GM18873 (cell line): ENCODE data around the gene TNFAIP8L2.
"Not testable (repeated sequence)": the region's sequence is repeated elsewhere in the genome, so short reads cannot be mapped to it uniquely, and the experiment has no call there.

ENCODE experiments used
- ATAC-seq: cut with Tn5 transposase; IDR thresholded peaks from one replicate; pipeline ENCODE4 v1.9.1; 2021; ENCODE audit warnings: mild to moderate bottlenecking, moderate library complexity, moderate number of reproducible peaks; ENCODE audit not compliant: unreplicated experiment, low FRiP score

The TNFAIP8L2 gene

DNA sequence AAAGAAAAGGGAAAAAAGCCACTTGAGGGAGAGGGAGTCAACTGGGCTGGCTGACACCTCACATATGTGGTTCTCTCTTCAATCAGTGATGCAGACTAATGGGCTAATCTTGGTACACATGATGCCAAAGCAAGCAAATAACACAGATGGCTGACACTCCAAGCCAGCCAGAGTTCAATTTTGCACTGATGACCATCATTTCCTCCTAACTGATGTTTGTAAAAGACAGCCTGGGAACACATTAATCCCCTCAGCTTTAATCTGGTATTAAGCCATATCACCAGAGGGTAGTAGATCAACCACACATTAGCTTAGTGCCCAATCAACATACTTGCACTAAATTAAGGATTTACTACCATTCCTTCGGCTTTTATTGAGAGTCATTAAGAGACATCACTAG, 30.8 kb downstream of the TNFAIP8L2 start:
- no peak for ATAC-seq

GRCh38 chr1:151188667-151189066, 32.2 kb downstream of the TNFAIP8L2 start:
- ATAC-seq = not testable (repeated sequence)

GRCh38 chr1:151189637-151190445, 33.4 kb downstream of the TNFAIP8L2 start, which contains the start of gene VPS72:
VPS72 (minus strand) TSS chr1:151190197; CDS start chr1:151190121, 76 bp downstream.
- ATAC-seq = peak; percentile 77

GRCh38 chr1:151192047-151192446, 35.6 kb downstream of the TNFAIP8L2 start:
- ATAC-seq = no peak

DNA sequence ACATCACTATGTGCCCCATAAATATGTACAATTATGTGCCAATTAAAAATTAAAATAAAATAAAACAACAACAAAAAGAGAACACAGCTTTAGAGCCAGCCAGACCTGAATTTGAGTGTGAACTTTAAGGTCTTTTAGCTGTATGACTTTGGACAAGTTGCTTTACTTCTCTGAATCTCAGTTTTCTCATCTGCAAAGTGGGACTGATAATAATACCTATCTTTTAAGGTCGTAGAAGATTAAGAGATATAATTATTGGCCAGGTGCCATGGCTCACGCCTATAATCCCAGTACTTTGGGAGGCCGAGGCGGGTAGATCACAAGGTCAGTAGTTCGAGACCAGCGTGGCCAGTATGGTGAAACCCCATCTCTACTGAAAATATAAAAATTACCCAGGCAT, 36.9 kb downstream of the TNFAIP8L2 start:
- no peak for ATAC-seq

DNA sequence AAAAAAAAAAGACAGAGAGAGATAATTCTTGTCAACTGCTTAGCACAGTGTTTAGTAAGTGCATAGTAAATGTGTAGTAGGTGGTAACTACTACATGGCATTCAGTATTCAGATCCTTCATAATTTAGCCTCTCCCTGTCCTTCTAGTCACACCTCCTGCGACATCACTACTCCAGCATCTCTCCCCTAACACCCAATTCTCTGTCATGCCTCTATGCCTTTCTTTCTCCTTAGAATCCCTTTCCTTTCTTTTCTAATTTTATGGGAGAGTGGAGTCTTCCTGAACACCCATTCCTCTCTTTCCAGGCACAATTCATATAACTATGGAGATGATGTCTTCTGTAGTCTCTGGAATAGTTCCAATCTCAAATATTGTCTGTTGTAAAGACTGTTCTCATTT, 37.4 kb downstream of the TNFAIP8L2 start:
- ATAC-seq = no peak

DNA sequence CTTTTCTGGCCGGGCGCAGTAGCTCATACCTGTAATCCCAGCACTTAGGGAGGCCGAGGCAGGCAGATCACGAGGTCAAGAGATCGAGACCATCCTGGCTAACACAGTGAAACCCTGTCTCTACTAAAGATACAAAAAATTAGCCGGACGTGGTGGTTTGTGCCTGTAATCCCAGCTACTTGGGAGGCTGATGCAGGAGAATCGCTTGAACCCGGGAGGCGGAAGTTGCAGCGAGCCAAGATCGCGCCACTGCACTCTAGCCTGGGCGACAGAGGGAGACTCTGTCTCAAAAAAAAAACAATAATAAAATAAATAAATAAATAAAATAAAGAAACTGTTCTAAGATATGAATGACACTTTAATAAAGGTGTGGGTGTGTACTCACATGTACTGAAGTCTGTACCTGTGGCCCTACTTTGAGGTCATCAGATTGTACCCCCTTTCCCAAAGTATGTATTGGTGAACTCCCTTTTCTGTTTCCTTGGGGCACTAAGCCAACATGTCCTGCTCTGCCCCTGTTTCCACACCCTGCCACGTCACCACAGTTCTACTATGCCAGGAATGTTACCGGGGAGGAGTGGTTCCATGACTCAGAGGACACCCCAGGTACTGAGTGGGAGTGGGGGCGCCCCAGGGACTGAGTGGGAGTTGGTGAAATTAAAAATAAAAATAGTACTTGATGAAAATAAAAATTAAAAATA, 38.6 kb downstream of the TNFAIP8L2 start:
- not testable (repeated sequence) for ATAC-seq

DNA sequence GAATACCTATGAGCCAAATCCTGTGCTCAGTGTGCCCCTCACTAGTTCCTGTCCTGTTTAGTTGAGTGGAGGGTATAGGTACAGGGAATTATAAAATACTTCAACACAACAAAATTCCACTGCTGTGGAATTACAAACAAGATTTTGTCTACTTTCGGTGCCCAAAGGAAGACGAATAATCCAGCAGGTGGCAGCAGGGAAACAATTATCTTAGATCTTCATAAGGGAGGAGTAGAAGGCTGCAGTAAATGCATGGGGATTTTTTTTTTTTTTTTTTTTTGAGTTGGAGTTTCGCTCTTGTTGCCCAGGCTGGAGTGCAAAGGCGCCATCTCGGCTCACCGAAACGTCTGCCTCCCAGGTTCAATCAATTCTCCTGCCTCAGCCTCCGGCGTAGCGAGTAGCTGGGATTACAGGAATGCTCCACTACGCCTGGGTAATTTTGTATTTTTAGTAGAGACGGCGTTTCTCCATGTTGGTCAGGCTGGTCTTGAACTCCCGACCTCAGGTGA, 39.9 kb downstream of the TNFAIP8L2 start:
- no peak for ATAC-seq

- no peak for ATAC-seq
These were observed 41.4 kb downstream of the TNFAIP8L2 start for GRCh38 chr1:151197863-151198253.

DNA sequence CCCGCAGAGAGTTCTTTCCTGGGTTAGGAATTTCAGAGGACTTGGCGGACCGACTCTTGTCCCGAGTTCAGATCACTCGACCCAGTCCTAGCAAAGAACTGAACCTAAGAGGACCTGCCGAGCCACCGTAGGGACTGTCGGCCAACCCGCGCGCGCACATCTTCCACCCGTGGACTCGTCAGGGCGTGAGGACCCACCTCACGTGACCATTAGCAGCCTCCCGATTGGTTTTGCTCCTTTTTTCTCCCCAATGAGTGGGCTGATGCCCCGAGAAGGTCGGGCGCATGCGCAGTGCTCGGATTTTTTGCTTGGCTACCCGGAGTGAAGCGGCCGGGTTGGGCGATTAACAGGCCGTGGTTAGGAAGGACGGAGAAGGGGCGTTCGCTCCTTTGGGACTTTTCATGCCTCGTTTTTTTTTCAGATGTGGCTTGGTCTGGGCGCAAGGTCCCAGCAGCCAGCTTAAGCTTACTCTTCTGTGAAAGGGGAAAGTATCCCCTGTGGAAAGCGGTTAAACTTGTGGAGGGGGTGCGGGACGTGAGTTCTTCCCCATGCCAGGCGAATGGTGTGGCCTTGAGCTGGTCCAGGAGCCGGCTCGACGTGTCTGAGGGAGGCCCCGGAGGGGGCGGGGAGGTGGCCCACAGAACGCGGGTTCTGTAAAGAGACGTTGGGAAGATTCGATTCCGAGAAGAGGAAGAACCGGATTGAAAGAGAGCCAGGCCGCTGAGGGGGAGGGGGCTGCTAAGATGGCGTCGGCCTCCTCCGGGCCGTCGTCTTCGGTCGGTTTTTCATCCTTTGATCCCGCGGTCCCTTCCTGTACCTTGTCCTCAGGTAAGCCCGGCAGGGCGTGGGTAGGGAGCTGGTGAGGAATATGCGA, 42.0 kb downstream of the TNFAIP8L2 start, which contains the start of gene PIP5K1A:
TSS of gene PIP5K1A (plus strand) at position 299 of the 874 bp plus-strand sequence. CDS start at position 744, 445 bp downstream.
- peak; percentile 81 for ATAC-seq

DNA sequence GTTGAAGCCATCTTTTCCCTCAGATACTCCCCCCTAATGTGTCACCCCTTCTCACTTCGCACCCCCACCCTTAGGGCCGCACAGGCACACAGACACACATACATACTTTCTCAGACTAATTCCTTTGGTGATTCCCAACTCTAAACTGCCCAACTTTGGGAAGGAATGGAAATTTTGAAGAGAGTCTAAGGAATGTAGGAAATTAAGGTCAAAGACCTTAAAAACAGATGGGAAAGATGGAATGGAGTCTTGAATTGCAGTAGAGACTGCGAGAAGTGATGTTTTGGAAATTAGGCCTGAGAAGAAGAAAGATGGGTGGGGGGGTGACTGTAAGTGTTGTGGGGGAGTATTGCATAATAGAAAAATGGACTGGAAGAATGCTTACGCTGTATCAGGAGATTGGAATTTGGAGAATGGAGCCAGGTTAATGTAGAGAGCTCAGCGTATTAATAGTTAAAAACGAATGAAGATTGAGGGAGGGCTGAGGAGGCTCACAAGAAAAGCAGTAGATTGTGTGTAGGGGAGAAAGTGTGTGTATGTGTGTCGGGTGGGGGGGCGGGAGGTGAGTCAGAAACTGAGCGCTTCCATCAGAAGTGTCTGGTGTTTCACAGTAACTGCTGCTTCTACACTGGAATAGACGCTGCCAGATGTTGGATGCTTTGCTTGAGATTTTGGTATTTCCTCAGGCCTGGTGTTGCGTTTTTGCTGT, 43.6 kb downstream of the TNFAIP8L2 start:
- ATAC-seq = no peak

GRCh38 chr1:151205381-151205965, 49.0 kb downstream of the TNFAIP8L2 start:
- not testable (repeated sequence) for ATAC-seq
